ENCODE data around the gene TMSB15B. TPM values are rescaled to one million over a fixed set of nuclear protein-coding genes. Genes with fewer than 3 reads are reported as not detected.

The TMSB15B gene
- polyA plus RNA-seq, 1 of the 3 experiments (the other 2 are of a cell fraction), result 13.1 TPM

DNA sequence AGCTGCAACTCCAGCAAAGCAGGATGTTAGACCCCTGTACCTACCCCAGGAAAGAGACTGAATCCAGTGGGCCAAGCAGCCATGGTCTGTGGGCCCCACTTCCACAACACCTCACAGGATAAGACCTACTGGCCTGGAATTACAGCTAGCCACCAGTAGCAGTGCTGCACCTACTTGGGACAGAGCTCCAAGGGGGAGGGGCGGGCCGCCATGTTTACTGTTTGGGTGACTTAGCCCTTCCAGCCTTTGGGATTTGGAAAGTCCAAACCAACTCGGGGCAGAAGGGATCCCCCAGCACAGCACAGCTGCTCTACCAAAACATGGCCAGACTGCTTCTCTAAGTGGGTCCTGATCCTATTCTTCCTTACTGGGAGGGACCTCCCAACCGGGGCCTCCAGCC, 9.1 kb upstream of the TMSB15B start:
- WGBS (ENCODE audit: low lambda C conversion rate), result 63% methylated on average over 1 of the region's 4 CpGs
- DNase-seq, result no peak
- no peaks in the 10 kb centered on the region for H3K36me3 ChIP-seq (replicated peaks in 1 of 2; ENCODE audit: control insufficient read depth in 1 of 2, insufficient read depth in 2 of 2, low read length in 1 of 2)
- no peaks in the 10 kb centered on the region for H4K20me1 ChIP-seq (ENCODE audit: insufficient read depth)
- POLR2A ChIA-PET, result no interaction called here
- no peak overlapping the region for H3K4me2 ChIP-seq
- no peak overlapping the region for H3K9ac ChIP-seq
- H3K9me2 ChIP-seq, result no peaks in the 10 kb centered on the region
- H3K27me3 ChIP-seq (ENCODE audit: insufficient read depth), result no peaks in the 10 kb centered on the region
- H3F3A ChIP-seq (replicated peaks; ENCODE audit: insufficient read depth), result no peaks in the 10 kb centered on the region
- no peaks in the 10 kb centered on the region for H3K79me2 ChIP-seq (ENCODE audit: insufficient read depth)
- no peak overlapping the region for H2AFZ ChIP-seq (ENCODE audit: low read depth)
- CTCF ChIA-PET, result no interaction called here
- H3K4me3 ChIP-seq (ENCODE audit: low read depth in 2 of 2, low read length in 1 of 2), result no peak overlapping the region
- H3K27ac ChIP-seq (ENCODE audit: low read depth in 2 of 2, low read length in 1 of 2), result no peak overlapping the region
- TF ChIP-seq, protein P1, sequence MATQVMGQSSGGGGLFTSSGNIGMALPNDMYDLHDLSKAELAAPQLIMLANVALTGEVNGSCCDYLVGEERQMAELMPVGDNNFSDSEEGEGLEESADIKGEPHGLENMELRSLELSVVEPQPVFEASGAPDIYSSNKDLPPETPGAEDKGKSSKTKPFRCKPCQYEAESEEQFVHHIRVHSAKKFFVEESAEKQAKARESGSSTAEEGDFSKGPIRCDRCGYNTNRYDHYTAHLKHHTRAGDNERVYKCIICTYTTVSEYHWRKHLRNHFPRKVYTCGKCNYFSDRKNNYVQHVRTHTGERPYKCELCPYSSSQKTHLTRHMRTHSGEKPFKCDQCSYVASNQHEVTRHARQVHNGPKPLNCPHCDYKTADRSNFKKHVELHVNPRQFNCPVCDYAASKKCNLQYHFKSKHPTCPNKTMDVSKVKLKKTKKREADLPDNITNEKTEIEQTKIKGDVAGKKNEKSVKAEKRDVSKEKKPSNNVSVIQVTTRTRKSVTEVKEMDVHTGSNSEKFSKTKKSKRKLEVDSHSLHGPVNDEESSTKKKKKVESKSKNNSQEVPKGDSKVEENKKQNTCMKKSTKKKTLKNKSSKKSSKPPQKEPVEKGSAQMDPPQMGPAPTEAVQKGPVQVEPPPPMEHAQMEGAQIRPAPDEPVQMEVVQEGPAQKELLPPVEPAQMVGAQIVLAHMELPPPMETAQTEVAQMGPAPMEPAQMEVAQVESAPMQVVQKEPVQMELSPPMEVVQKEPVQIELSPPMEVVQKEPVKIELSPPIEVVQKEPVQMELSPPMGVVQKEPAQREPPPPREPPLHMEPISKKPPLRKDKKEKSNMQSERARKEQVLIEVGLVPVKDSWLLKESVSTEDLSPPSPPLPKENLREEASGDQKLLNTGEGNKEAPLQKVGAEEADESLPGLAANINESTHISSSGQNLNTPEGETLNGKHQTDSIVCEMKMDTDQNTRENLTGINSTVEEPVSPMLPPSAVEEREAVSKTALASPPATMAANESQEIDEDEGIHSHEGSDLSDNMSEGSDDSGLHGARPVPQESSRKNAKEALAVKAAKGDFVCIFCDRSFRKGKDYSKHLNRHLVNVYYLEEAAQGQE (IDR thresholded peaks at IDR 0.05; ENCODE audit: low read depth, low read length), result no peak
- no peak for TF ChIP-seq EP300 (IDR thresholded peaks at IDR 0.05; ENCODE audit: borderline replicate concordance in 1 of 2, low read depth in 1 of 2, low read length in 1 of 2)
- TF ChIP-seq, protein P2, sequence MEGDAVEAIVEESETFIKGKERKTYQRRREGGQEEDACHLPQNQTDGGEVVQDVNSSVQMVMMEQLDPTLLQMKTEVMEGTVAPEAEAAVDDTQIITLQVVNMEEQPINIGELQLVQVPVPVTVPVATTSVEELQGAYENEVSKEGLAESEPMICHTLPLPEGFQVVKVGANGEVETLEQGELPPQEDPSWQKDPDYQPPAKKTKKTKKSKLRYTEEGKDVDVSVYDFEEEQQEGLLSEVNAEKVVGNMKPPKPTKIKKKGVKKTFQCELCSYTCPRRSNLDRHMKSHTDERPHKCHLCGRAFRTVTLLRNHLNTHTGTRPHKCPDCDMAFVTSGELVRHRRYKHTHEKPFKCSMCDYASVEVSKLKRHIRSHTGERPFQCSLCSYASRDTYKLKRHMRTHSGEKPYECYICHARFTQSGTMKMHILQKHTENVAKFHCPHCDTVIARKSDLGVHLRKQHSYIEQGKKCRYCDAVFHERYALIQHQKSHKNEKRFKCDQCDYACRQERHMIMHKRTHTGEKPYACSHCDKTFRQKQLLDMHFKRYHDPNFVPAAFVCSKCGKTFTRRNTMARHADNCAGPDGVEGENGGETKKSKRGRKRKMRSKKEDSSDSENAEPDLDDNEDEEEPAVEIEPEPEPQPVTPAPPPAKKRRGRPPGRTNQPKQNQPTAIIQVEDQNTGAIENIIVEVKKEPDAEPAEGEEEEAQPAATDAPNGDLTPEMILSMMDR (IDR thresholded peaks at IDR 0.05), result no peak
- TF ChIP-seq MEF2A (IDR thresholded peaks at IDR 0.05; ENCODE audit: borderline replicate concordance, low read depth), result no peak
- no peak for TF ChIP-seq ELF1 (IDR thresholded peaks at IDR 0.05)
- TF ChIP-seq FOSL2 (IDR thresholded peaks at IDR 0.05; ENCODE audit: borderline replicate concordance, low read depth), result no peak
- no peak for TF ChIP-seq RAD21 (IDR thresholded peaks at IDR 0.05; ENCODE audit: low read length)
- TF ChIP-seq TCF12 (IDR thresholded peaks at IDR 0.05), result no peak
- no peak for TF ChIP-seq YY1 (IDR thresholded peaks at IDR 0.05; ENCODE audit: low read depth)
- TF ChIP-seq RCOR1 (IDR thresholded peaks at IDR 0.05; ENCODE audit: low read length), result no peak
- TF ChIP-seq NFIC (IDR thresholded peaks at IDR 0.05; ENCODE audit: borderline replicate concordance), result no peak
- H3K4me1 ChIP-seq (ENCODE audit: control insufficient read depth in 1 of 2, insufficient read depth in 2 of 2, low read depth in 1 of 2, low read length in 1 of 2), result no peaks in the 10 kb centered on the region
- no peaks in the 10 kb centered on the region for H3K9me3 ChIP-seq

DNA sequence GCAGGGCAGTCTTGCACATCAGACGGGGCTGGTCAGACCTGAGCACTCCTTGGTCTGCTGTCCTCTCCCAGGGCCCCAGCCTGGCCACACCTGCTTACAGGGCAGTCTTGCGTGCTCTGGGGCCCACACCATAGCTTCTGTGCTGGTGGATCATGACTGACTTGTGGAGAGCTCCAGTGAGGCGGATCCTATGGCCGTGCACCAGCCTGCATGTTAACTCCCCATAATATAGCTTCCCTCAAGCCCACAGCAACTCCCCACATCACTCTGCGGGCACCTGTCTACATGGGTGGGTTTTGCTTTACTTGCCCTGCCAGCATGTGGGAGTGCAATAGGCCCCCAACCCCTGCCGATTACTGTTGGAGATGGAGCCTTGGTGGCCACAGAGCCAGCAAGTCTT, 8.2 kb upstream of the TMSB15B start:
- Histone ChIP-seq H3K27ac (ENCODE audit: low read depth in 2 of 2, low read length in 1 of 2) (no peak overlapping the region), H3K9ac (no peak overlapping the region), H2AFZ (ENCODE audit: low read depth) (no peak overlapping the region), H3K4me3 (ENCODE audit: low read depth in 2 of 2, low read length in 1 of 2) (no peak overlapping the region), H3F3A (replicated peaks; ENCODE audit: insufficient read depth) (no peaks in the 10 kb centered on the region), H3K27me3 (ENCODE audit: insufficient read depth) (no peaks in the 10 kb centered on the region), H3K36me3 (replicated peaks in 1 of 2; ENCODE audit: control insufficient read depth in 1 of 2, insufficient read depth in 2 of 2, low read length in 1 of 2) (no peaks in the 10 kb centered on the region), H3K79me2 (ENCODE audit: insufficient read depth) (no peaks in the 10 kb centered on the region), H4K20me1 (ENCODE audit: insufficient read depth) (no peaks in the 10 kb centered on the region), H3K9me2 (no peaks in the 10 kb centered on the region), H3K4me1 (ENCODE audit: control insufficient read depth in 1 of 2, insufficient read depth in 2 of 2, low read depth in 1 of 2, low read length in 1 of 2) (no peaks in the 10 kb centered on the region), H3K9me3 (no peaks in the 10 kb centered on the region), H3K4me2 (no peak overlapping the region)
- ChIA-PET POLR2A (no interaction called here), CTCF (no interaction called here)
- no peak for DNase-seq
- WGBS (ENCODE audit: low lambda C conversion rate), result 40% methylated on average over 2 of the region's 6 CpGs
- TF ChIP-seq CHD2 (IDR thresholded peaks at IDR 0.05; ENCODE audit: low read length, partially characterized antibody) (no peak), RAD21 (IDR thresholded peaks at IDR 0.05; ENCODE audit: low read length) (no peak), ELF1 (IDR thresholded peaks at IDR 0.05) (no peak), FOXM1 (IDR thresholded peaks at IDR 0.05; ENCODE audit: low read depth) (no peak), TEAD4 (IDR thresholded peaks at IDR 0.05; ENCODE audit: borderline replicate concordance, insufficient read depth) (no peak), FOXJ3 (CRISPR knock-in tag; IDR thresholded peaks at IDR 0.05) (no peak), GATA2 (CRISPR knock-in tag; IDR thresholded peaks at IDR 0.05) (no peak), EZH2phosphoT487 (IDR thresholded peaks at IDR 0.05; ENCODE audit: borderline replicate concordance, low read depth) (no peak), EP300 (IDR thresholded peaks at IDR 0.05; ENCODE audit: borderline replicate concordance in 1 of 2, low read depth in 1 of 2, low read length in 1 of 2) (no peak)
- TF ChIP-seq, protein P3, sequence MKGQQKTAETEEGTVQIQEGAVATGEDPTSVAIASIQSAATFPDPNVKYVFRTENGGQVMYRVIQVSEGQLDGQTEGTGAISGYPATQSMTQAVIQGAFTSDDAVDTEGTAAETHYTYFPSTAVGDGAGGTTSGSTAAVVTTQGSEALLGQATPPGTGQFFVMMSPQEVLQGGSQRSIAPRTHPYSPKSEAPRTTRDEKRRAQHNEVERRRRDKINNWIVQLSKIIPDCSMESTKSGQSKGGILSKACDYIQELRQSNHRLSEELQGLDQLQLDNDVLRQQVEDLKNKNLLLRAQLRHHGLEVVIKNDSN (IDR thresholded peaks at IDR 0.05; ENCODE audit: borderline replicate concordance, low read depth), result no peak
- TF ChIP-seq, protein P1 (IDR thresholded peaks at IDR 0.05; ENCODE audit: low read depth, low read length), result no peak

Measured in SK-N-SH (cell line).